Upper lobe of left lung (tissue), 6 donors: Measurements from ENCODE around the gene PDILT. TPM values are rescaled to one million over a fixed set of nuclear protein-coding genes. Genes with fewer than 3 reads are reported as not detected.

ENCODE experiments used
- ATAC-seq, 2 donors: fragments of 200-7000 bp; cut with Tn5 transposase; one replicate each; pipeline ENCODE4 v1.9.1; 2022; ENCODE audit warnings: mild to moderate bottlenecking in 2 of 2, moderate library complexity in 2 of 2; ENCODE audit not compliant: low FRiP score in 2 of 2
- DNase-seq, 2 donors: peaks; one replicate each; pipeline ENCODE4 v3.0.0-alpha.2; 2019 to 2020
- H3K27ac ChIP-seq, 4 donors: fragments of 200-600 bp; sonication (generic); one replicate each; pipeline ENCODE4 v1.5.1; 2016 to 2019
- H3K27me3 ChIP-seq, 4 donors: fragments of 200-600 bp; sonication (generic); one replicate each; pipeline ENCODE4 v1.5.1; 2017 to 2019
- H3K36me3 ChIP-seq, 4 donors: fragments of 200-600 bp; sonication (generic); one replicate each; pipeline ENCODE4 v1.5.1; 2016 to 2019
- H3K4me1 ChIP-seq, 4 donors: fragments of 200-600 bp; sonication (generic); one replicate each; pipeline ENCODE4 v1.5.1; 2018 to 2019
- H3K4me3 ChIP-seq, 4 donors: fragments of 200-600 bp; sonication (generic); one replicate each; pipeline ENCODE4 v1.5.1; 2017 to 2019; ENCODE audit warnings: mild to moderate bottlenecking in 2 of 4, moderate library complexity in 1 of 4
- H3K9me3 ChIP-seq, 4 donors: fragments of 200-600 bp; sonication (generic); one replicate each; pipeline ENCODE4 v1.5.1; 2018 to 2019
- EP300 ChIP-seq, 4 donors: sonication (generic); formaldehyde crosslinking; IDR thresholded peaks; one replicate each; pipeline ENCODE4 v1.5.1; 2017; ENCODE audit warnings: antibody characterized with exemption in 4 of 4, control low read depth in 2 of 4
- POLR2A ChIP-seq, 4 donors: fragments of 450-650 bp; IDR thresholded peaks; one replicate each; pipeline ENCODE4 v1.5.1; 2016 to 2017; ENCODE audit warnings: antibody characterized with exemption in 4 of 4, mild to moderate bottlenecking in 2 of 4
- POLR2AphosphoS5 ChIP-seq, 2 donors: sonication (generic); formaldehyde crosslinking; IDR thresholded peaks; one replicate each; pipeline ENCODE4 v1.5.1; 2017; ENCODE audit warnings: antibody characterized with exemption in 2 of 2
- whole genome bisulfite sequencing, 2 donors: methylation state at CpG; one replicate each; pipeline ENCODE4 v1.1.5; 2017 to 2018; 5-methylcytosine and 5-hydroxymethylcytosine counted together
- total RNA-seq, 6 donors: library from RNA; depleted of rRNA in 4 of 6; stranded (reverse); fragments of >200 nt in 4 of 6; gene quantifications; one replicate each; pipeline versions ENCODE4 v1.1.0 to v1.2.1, GENCODE V29; 2016 to 2021
- TF ChIP-seq, protein P1 (sequence below), 6 experiments: fragments of 450-650 bp in 4 of 6; fragments of 200-600 bp in 2 of 6; sonication (generic) in 2 of 6; IDR thresholded peaks; one replicate each; pipeline ENCODE4 v1.5.1; 2016 to 2019; ENCODE audit warnings: antibody characterized with exemption in 6 of 6
- donor health status: DM: no; HTN: no; CAD: no; lungs with moderate emphysema.
- donor health status: DM: no; HTN: yes; CAD: no; lungs with severe emphysema.

The PDILT gene
- total RNA-seq, 6 donors from 2014 or later, result not detected

DNA sequence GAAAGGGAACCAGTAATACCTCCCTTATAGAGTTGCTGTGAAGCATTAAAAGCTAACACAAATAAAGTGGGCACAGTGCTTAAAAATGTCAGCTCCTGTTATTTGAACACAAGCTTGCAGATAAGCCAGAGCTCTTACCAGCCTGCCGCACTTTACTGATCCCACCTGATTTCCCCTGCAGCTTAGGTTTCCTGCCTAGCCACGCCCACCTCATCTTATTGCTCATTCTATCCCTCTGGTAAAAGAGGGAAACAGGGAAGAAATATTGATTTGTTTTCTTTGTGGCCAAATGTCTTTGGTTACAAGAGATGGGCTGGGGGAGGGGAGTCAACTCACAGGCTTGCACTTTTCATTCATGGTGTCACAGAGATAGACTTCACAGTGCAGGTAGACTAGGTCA, 67.6 kb downstream of the PDILT start:
- no peak overlapping the region for H3K4me3 ChIP-seq

DNA sequence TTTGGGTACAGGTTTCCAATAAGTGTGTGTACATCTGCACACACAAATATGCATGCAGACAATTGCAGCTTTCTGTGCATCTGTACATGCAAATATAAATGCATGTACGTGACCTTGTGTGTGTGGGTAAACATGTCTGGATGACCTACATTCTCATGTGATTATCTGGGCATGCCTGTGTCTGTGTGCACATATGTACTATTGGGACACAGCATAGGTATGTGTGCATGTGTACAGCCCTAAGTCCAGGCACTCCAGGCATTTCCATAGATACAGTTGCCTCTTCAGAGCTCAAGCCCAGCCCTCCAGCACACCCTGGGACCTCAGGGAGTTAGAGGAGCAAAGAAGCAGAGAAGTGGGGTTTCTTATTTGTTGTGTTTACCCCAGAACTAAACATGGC, 70.1 kb downstream of the PDILT start:
- H3K4me3 ChIP-seq, result no peak overlapping the region

More for the DNA sequence above, 67.6 kb downstream of the PDILT start:
- H3K9me3 ChIP-seq, result no peaks in the 10 kb centered on the region
- H3K27ac ChIP-seq, result no peak overlapping the region
- no peak for ATAC-seq
- no peaks in the 10 kb centered on the region for H3K4me1 ChIP-seq
- H3K27me3 ChIP-seq, result no peaks in the 10 kb centered on the region
- no peaks in the 10 kb centered on the region for H3K36me3 ChIP-seq
- 44 to 49% methylated on average over 2 of the region's 2 CpGs for whole genome bisulfite sequencing, 2 donors
- TF ChIP-seq POLR2A (IDR thresholded peaks at IDR 0.05), result no peak
- no peak for DNase-seq

DNA sequence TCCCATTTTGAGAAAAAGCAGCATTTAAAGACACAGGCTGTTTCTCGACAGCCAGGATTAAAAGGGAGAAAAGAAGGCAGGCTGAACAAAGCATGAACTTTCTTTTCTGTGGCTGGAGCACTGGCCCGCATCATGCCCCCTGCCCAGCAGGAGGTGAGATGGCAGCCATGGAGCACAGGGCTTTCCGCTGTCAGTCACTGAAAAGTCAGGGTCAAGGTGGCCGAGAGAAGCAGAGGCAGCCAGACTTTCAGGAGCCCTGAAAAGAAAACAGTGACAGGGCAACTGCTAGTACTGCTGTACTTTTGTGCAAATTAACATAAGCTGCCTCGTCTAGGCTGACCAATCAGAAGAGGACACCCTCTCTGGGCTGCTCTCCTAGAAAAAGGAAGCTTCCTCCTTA, 71.4 kb downstream of the PDILT start:
- DNase-seq (no peak), ATAC-seq (no peak)
- Histone ChIP-seq H3K4me1 (no peaks in the 10 kb centered on the region), H3K4me3 (no peak overlapping the region), H3K27ac (no peak overlapping the region), H3K27me3 (no peaks in the 10 kb centered on the region), H3K36me3 (no peaks in the 10 kb centered on the region), H3K9me3 (no peaks in the 10 kb centered on the region)
- WGBS, 2 donors, result 61 to 65% methylated on average over 4 to 5 of the region's 5 CpGs
- no peak for TF ChIP-seq EP300 (IDR thresholded peaks at IDR 0.05)
- no peak for TF ChIP-seq POLR2AphosphoS5 (IDR thresholded peaks at IDR 0.05)
- TF ChIP-seq, protein P1, sequence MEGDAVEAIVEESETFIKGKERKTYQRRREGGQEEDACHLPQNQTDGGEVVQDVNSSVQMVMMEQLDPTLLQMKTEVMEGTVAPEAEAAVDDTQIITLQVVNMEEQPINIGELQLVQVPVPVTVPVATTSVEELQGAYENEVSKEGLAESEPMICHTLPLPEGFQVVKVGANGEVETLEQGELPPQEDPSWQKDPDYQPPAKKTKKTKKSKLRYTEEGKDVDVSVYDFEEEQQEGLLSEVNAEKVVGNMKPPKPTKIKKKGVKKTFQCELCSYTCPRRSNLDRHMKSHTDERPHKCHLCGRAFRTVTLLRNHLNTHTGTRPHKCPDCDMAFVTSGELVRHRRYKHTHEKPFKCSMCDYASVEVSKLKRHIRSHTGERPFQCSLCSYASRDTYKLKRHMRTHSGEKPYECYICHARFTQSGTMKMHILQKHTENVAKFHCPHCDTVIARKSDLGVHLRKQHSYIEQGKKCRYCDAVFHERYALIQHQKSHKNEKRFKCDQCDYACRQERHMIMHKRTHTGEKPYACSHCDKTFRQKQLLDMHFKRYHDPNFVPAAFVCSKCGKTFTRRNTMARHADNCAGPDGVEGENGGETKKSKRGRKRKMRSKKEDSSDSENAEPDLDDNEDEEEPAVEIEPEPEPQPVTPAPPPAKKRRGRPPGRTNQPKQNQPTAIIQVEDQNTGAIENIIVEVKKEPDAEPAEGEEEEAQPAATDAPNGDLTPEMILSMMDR (IDR thresholded peaks at IDR 0.05), result no peak
- TF ChIP-seq POLR2A (IDR thresholded peaks at IDR 0.05), result no peak

More for the DNA sequence above, 70.1 kb downstream of the PDILT start:
- H3K27ac ChIP-seq, result no peak overlapping the region
- no peaks in the 10 kb centered on the region for H3K36me3 ChIP-seq
- WGBS, 2 donors, result 60 to 67% methylated on average over 1 of the region's 1 CpG
- ATAC-seq, result no peak
- no peaks in the 10 kb centered on the region for H3K9me3 ChIP-seq
- no peak for TF ChIP-seq POLR2A (IDR thresholded peaks at IDR 0.05)
- no peaks in the 10 kb centered on the region for H3K27me3 ChIP-seq
- no peaks in the 10 kb centered on the region for H3K4me1 ChIP-seq
- DNase-seq, result no peak

DNA sequence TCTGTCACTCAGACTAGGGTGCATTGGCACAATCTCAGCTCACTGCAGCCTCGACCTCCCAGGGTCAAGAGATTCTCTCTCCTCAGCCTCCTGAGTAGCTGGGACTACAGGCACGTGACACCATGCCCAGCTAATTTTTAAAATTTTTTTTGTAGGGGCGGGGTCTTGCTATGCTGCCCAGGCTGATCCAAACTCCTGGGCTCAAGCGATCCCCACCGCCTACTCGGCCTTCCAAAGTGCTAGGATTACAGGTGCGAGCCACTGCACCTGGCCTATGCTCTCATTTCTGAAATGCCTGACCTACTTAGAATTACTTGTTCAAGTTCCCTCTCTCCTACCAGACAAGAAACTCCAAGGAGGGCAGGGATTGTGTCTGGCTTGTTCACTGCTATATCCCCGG, 72.1 kb downstream of the PDILT start:
- WGBS, 2 donors, result 77 to 87% methylated on average over 8 of the region's 8 CpGs
- no peak for TF ChIP-seq POLR2A (IDR thresholded peaks at IDR 0.05)
- TF ChIP-seq, protein P1 (IDR thresholded peaks at IDR 0.05), result no peak
- no peak for TF ChIP-seq EP300 (IDR thresholded peaks at IDR 0.05)
- TF ChIP-seq POLR2AphosphoS5 (IDR thresholded peaks at IDR 0.05), result no peak
- ATAC-seq, result no peak

DNA sequence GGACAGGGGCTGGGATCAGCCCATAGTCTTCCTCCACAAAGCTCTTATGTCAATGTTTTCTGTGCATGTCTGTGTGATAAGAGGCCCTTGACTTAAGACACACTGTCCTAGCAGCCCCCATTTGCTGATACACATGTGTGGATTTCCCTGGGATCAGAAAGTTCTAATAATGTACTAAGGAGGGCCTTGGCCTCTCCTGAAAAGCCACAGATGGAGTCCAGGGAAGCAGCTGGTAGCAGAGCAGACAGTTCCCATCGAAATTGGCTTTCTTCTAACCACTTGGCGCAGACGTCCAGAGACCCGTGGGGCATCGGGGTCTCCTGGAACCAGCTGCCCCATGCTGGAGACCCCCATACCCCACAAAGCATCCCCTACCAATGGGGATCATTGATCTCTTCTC, 72.9 kb downstream of the PDILT start:
- WGBS, 2 donors, result 83 to 94% methylated on average over 5 of the region's 5 CpGs
- TF ChIP-seq, protein P1 (IDR thresholded peaks at IDR 0.05), result no peak
- TF ChIP-seq EP300 (IDR thresholded peaks at IDR 0.05), result no peak
- no peak for TF ChIP-seq POLR2AphosphoS5 (IDR thresholded peaks at IDR 0.05)
- TF ChIP-seq POLR2A (IDR thresholded peaks at IDR 0.05), result no peak
- no peaks in the 10 kb centered on the region for H3K36me3 ChIP-seq
- no peaks in the 10 kb centered on the region for H3K27me3 ChIP-seq
- ATAC-seq, result no peak
- no peaks in the 10 kb centered on the region for H3K9me3 ChIP-seq
- H3K27ac ChIP-seq, result no peak overlapping the region
- no peaks in the 10 kb centered on the region for H3K4me1 ChIP-seq
- no peak for DNase-seq
- no peak overlapping the region for H3K4me3 ChIP-seq

More for the DNA sequence above, 72.1 kb downstream of the PDILT start:
- H3K4me3 ChIP-seq, result no peak overlapping the region
- H3K27me3 ChIP-seq, result no peaks in the 10 kb centered on the region
- no peaks in the 10 kb centered on the region for H3K9me3 ChIP-seq
- no peak overlapping the region for H3K27ac ChIP-seq
- no peaks in the 10 kb centered on the region for H3K36me3 ChIP-seq
- H3K4me1 ChIP-seq, result no peaks in the 10 kb centered on the region
- no peak for DNase-seq

DNA sequence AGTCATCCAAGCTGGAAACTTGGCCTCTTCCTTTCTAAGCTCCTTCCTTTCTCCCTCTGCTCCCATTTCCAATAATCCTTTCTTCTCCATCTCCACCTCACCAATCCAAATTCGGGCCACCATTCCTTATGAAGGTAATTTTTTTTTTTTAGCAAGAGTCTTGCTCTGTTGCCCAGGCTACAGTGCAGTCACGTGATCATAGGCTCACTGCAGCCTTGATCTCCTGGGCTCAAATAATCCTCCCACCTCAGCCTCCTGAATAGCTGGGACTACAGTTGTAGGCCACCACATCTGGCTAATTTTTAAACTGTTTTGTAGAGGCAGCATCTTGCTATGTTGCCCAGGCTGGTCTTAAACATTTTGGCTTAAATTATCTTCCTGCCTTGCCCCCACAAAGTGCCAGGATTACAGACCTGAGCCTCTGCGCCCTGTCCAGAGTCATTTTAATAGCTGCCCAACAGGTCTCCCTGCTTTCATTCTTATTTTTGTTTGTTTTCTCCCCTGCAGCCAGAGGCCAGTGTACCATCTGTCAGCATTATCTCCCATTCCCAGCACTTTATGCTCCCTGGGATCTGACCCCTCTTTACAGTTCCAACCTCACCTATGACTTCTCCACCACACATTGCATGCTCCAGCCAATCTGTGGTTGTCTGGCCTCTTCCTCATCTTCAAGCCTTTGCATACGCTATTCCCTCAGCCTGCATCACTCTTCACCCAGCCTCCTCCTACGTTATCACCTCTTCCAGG, 75.0 kb downstream of the PDILT start:
- H3K9me3 ChIP-seq, result no peaks in the 10 kb centered on the region
- WGBS, 2 donors, result 64 to 74% methylated on average over 5 of the region's 5 CpGs
- H3K27me3 ChIP-seq, result no peaks in the 10 kb centered on the region
- H3K27ac ChIP-seq, result no peak overlapping the region
- no peaks in the 10 kb centered on the region for H3K36me3 ChIP-seq
- TF ChIP-seq, protein P1 (IDR thresholded peaks at IDR 0.05), result no peak
- TF ChIP-seq EP300 (IDR thresholded peaks at IDR 0.05) (no peak), POLR2A (IDR thresholded peaks at IDR 0.05) (no peak), POLR2AphosphoS5 (IDR thresholded peaks at IDR 0.05) (no peak)
- H3K4me1 ChIP-seq, result no peaks in the 10 kb centered on the region
- H3K4me3 ChIP-seq, result no peak overlapping the region
- no peak for ATAC-seq
- DNase-seq, result no peak
